HL-60/S4 treated with phorbol 12-myristate 13-acetate at 8.2 ng/mL for 4 days and 3 days (cell line): ENCODE data around the gene SLC25A51.

ENCODE experiments used
- in situ Hi-C: fragments of 300-500 bp; cut with MboI; formaldehyde crosslinking; loops from 2 replicates; pipeline ENCODE4 v1.15.0; 2022; ENCODE audit warnings: low sequenced_read_pairs

SLC25A51 gene

DNA sequence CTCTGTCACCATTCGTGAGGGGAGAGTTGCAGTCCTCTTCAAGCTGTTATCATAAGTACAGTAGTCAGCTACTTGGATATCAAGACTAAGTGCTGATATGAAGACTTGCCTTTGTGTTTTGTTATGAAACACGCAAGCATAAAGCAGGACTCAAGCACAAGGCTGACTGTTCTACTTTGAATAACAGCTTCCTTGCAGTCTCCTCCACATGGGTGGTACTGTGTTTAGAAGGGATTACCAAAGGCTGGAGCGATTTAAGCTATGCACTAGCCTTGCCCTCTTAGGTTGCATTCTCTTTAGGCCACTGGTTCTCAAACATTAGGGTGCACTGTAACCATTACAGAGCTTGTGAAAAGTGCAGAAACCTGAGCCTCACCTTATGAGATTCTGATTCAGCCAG, 41.4 kb downstream of the SLC25A51 start:
- in situ Hi-C loops = no loop called here

DNA sequence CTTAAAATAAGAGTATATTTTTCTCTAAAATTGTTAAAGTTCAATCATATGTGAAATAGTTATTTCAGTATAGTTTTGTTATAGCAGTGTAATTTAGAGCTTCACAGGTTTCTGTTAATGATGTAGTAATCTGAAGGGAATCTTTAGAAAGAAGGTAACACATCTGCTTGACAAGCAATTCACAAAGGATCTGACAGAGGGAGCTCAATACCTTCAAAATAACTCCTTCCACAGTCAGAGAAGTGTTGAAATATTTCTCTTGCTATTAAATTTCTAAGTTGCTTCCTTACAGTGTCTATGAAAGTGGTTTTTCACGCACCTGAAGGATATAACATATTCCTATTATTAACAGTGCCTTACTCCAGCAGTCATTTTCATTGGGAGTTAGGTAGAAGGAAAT, 44.9 kb downstream of the SLC25A51 start:
- in situ Hi-C loops = no loop called here

DNA sequence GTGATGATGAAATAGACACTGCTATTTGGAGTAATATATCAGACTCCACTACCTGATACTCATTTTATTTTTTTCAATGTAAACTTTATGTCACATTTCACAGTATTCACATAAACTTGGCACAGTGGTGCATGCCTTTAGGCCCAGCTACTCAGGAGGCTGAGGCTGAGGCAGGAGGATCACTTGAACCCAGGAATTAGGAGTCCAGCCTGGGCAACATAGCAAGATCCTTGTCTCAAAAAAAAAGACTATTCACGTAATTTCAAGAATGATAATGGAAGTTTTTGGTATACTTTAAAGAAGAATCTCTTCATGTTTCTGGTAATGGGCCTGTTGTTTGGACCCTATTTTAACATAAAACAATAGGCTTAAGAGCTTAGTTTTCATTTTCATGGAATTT, 47.4 kb downstream of the SLC25A51 start:
- in situ Hi-C loops = no loop called here

DNA sequence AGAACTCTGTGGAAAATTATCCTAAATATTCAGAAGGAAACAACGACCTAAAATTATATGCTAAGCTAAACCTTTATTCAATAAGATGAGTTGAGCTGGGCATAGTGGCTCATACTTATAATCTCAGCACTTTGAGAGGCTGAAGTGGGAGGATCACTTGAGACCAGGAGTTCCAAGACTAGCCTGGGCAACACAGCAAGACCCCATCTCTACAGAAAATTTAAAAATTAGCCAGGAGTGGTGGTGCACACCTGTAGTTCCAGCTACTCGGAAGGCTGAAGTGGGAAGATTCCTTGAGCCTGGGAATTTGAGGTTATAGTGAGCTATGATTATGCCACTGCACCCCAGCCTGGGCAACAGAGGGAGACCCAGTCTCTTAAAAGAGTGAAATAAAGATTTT, 51.7 kb downstream of the SLC25A51 start:
- in situ Hi-C loops = no loop called here

DNA sequence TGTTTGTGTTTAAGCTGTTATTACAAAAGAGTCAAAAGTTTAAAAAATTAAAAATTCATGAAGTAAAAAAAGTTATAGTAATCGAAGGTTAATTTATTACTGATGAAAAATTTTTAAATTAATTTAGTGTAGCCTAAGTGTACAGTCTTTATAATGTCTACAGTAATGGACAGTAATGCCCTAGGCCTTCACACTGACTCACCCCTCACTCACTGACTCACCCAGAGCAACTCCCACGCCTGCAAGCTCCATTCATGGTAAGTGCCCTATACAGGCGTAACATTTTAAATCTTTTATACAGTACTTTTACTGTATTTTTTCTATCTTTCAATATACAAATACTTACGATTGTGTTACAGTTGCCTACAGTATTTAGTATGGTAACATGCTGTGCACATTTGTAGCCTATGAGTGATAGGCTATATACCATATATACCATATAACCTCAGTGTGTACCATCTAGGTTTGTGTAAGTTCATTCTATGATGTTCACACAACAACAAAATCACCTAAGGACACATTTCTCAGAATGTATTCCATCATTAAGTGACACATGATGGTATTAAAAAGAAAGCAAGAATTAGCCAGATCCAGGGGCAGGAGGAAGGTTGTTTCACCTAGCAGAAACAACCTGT, 63.2 kb downstream of the SLC25A51 start:
- in situ Hi-C loops = no loop called here

DNA sequence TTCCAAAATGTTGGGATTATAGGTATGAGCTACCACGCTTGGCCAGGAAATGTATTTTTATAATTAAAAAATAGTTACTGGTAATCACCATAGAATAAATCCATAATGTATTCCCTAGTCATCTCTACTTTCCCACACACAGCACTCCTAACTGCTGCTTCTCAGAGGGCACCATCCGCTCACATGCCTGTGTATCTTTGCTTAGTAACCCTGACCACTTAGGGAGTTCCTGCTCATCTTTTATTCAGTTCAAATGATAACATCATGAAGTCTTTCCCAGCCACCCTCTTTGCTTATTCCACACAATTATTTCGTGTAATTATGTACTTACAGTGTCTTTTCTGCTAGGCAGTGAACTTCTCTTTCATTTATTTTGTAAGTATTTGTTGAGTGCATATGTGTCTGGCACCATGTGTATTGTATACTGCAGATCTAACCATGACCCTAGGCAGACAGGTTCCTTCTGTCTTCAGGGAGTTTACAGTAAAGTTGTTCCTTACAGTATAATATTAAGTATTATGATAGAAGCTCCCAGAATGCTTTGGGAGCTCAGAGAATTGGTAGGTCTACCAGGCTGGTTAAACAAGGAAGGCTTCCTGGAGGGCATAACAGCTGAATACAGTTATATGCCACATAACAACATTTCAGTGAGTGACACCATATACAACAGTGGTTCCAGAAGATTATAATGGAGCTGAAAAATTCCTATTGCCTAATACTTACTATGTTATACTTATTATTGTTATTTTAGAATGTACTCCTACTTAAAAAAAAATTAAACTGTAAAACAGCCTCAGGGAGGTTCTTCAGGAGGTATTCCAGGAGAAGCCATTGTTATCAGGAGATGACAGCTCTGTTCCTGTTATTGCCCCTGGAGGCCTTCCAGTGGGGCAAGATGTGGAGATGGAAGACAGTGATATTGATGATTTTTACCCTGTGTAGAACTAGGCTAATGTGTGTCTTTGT, 64.1 kb downstream of the SLC25A51 start:
- in situ Hi-C loops = no loop called here
